PC-9 (cell line): ENCODE data around the gene SPDYE4.

Experiments used
- EZH2 ChIP-seq: fragments of 200-600 bp; sonication (generic); IDR thresholded peaks from 2 replicates; pipeline ENCODE4 v1.8.0; 2017; ENCODE audit warnings: antibody characterized with exemption, low read depth
- TF ChIP-seq, protein P1 (sequence below): fragments of 200-600 bp; sonication (generic); conservative IDR thresholded peaks from 2 replicates; pipeline ENCODE4 v1.6.1; 2017; ENCODE audit warnings: mixed run types, antibody characterized with exemption, mild to moderate bottlenecking, moderate library complexity

GRCh38 chr17:8719291-8720246 is 38.8 kb downstream of the SPDYE4 start:
- no peak for TF ChIP-seq EZH2
- TF ChIP-seq, protein P1, sequence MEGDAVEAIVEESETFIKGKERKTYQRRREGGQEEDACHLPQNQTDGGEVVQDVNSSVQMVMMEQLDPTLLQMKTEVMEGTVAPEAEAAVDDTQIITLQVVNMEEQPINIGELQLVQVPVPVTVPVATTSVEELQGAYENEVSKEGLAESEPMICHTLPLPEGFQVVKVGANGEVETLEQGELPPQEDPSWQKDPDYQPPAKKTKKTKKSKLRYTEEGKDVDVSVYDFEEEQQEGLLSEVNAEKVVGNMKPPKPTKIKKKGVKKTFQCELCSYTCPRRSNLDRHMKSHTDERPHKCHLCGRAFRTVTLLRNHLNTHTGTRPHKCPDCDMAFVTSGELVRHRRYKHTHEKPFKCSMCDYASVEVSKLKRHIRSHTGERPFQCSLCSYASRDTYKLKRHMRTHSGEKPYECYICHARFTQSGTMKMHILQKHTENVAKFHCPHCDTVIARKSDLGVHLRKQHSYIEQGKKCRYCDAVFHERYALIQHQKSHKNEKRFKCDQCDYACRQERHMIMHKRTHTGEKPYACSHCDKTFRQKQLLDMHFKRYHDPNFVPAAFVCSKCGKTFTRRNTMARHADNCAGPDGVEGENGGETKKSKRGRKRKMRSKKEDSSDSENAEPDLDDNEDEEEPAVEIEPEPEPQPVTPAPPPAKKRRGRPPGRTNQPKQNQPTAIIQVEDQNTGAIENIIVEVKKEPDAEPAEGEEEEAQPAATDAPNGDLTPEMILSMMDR, result no peak
